NCI-H2107 (cell line): Measurements from ENCODE around the gene SBF1.
"Not testable (repeated sequence)": the region's sequence is repeated elsewhere in the genome, so short reads cannot be mapped to it uniquely, and the experiment has no call there.

Experiments
- DNase-seq: peaks from one replicate; lab custom pipeline; 2025; lab: John Stamatoyannopoulos, UW

The SBF1 gene

DNA sequence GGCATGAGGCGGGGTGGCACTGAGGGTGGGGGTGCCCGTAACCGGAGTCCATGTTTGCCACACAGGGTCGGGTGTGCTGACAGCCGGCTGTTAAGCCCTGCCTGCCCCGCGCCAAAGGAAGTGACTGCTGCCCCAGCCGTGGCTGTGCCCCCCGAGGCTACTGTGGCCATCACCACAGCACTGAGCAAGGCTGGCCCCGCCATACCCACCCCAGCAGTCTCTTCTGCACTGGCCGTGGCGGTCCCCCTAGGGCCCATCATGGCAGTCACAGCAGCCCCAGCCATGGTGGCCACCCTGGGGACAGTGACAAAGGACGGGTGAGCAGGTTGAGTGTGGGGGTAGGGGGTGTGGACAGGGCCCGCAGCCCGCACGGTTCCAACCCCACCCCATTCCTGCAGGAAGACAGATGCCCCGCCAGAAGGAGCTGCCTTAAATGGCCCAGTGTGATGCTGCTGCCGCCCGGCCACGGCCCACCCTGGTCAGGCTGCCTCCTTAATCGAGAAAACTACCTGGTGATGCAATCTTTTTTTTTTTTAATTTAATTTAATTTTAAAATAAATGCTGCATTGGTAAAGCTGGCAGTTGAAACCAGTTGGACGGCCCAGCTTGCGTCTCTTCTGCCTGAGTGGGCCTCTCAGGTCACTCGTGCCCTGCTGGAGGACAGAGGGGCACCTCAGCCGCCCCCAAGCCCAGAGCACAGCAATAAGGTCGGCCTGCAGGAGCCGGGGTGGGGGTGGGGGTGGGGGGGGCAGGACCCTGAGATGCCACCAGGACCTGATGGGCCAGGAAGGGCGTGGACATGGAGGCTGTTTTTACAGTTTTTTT, 30.8 kb downstream of the SBF1 start:
- no peak for DNase-seq

DNA sequence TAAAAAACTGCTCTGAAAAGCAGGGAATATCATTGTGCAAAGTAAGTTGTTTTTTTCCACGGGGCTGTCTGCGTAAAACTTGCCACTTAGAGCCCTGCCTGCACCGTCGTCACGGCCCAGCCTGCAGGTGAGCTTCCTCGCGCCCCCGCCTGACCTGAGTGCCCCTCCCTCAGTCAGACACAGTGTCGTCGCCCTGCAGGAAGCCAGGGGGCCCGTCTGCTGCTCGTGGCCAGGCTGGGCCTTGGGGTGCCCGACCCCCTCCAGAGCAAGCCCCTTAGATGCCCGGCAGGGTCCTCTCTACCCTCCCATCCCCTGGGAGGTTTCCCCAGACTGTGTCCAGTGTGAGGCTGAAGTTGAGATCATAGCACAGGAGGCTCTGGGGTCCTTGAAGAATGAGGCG, 31.6 kb downstream of the SBF1 start:
- no peak for DNase-seq

DNA sequence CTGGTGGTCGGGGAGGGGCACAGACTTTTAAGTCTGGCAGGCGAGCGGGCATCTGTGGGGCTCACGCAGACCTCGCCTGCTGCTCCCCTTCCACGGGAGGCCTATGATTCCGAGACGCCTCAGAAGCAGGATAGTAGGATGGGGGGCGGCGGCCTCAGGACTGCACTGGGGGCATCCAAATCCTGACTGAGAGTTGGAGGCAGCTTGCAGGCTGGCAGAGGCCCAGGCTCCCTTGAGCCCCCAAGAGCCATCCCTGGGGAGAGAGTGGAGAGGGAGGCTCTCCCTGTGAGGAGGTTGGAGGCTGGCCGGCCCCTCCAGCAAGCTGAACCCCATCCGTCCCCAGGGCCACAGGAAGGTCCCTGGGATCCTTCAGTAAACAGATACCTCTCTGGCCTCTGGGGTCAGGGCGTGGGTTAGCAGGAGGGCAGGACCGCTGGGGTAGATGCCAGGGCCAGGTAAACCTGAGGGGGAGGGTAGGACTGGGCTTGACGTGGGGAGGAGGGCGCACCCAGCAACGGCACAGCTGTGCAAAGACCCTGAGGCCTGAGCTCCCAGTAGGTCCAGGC, 33.3 kb downstream of the SBF1 start:
- no peak for DNase-seq

DNA sequence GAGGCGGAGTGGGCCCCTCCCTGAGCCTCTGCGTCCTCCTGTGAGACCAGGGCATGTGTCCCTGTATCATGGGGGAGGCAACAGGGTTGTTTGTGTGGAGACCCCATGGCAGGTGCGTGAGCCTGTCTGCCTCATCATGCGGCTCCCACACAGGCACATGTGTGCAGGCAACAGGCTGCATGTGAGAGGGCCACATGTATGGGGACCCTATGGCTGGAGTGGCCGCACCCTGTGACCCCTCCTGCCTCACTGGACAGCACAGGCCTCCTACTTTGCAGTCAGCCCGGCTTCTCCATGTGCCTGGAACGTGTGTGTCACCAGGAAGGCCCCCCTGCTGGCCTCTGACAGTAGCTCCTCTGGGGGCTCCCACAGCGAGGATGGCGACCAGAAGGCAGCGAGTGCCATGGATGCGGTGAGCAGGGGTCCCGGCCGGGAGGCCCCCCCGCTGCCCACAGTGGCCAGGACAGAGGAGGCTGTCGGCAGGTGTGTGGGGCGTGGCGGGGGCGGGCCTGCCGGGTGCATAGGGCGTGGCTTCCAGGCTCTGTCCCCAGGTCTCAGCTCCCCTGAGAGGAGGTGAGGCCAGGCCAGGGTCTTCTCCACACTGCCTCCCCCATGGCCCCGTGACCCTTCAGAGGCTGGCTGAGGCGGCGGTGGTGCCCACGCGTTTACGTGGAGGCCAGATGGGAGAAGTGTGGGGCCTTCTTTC, 34.1 kb downstream of the SBF1 start:
- no peak for DNase-seq

DNA sequence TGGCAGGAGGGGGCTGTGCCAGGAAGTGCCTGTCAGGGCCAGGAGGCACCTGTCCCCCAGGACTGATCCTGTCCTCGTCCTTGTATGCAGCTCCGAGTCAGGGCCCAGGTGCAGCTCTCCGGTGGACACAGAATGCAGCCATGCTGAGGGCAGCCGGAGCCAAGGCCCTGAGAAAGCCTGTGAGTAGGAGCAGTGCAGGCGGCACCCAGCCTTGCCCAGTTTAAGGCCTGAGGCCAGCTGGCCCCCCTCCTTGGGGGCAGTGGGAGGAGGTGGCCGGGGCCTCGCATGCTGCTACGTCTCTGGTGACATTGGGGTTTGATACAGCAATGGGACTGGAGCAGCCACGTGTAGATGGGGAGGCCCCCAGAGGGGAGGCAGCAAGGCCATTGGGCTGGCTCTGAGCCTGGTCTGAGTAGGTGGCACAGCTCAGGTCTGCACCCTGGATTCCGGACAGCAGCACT, 34.9 kb downstream of the SBF1 start:
- no peak for DNase-seq

DNA sequence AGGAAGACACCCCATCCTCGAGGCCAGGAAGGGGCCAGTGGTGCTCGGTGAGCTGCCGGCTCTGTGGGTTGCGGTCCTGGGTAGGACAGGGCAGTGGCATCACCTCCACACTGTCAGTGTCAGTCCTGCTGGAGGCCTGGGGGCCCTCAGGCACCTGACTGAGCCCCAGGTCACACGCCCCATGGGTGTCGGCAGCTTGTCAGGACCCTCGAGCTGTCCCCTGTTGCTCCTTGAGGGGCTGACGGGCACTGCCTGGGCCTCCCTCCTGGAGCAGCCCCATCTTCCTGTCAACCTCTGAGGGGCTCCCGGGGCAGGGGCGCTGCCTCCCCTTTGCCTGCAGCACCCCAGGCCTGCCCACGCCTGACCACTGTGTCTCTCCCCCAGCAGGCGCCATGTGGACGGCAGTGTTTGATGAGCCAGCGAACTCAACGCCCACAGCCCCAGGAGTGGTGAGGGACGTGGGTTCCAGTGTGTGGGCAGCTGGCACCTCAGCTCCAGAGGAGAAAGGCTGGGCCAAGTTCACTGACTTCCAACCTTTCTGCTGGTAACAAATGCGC, 35.4 kb downstream of the SBF1 start:
- DNase-seq: no peak

DNA sequence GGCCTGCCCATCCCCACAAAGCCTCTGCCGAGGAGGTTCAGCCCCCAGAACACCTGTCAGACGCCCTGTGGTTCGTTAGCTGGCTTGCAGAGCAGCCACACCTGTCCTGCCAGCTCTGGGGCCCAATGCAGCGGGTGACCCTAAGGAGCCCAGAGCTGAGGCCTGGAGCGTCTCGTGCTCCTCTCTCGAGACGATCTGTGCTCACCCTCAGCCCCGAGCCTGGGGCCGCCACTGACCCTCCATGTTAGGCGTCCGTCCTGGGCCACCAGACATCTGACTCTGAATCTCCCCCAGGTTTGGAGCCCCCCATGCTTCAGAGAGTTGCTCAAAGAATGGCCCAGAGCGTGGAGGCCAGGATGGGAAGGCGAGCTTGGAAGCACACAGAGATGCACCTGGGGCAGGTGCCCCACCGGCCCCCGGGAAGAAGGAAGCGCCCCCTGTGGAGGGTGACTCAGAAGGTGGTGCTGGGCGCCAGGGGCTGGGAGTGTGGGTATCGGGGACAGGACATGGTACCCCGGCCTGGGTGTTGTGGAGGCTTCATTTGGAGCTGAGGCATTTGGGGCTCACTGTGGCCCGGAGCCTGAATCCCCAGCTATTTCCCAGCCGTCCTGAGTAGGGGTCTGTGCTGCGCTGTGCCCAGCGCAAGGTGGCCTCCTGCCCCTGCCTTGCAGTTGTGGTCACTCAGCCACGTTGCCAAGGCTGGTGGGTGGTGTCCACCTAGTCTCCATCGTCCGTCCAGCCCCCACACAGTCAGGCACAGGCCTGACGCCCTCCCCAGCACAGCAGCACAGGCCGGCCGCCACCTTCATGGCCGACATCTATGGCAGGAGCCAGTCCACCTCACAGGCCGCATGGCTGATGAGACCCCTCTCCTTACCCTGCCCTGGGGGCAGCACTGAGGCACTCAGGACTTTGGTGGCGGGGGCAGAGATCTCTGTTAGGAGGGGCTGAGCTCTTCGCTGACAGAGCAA, 36.2 kb downstream of the SBF1 start:
- no peak for DNase-seq

DNA sequence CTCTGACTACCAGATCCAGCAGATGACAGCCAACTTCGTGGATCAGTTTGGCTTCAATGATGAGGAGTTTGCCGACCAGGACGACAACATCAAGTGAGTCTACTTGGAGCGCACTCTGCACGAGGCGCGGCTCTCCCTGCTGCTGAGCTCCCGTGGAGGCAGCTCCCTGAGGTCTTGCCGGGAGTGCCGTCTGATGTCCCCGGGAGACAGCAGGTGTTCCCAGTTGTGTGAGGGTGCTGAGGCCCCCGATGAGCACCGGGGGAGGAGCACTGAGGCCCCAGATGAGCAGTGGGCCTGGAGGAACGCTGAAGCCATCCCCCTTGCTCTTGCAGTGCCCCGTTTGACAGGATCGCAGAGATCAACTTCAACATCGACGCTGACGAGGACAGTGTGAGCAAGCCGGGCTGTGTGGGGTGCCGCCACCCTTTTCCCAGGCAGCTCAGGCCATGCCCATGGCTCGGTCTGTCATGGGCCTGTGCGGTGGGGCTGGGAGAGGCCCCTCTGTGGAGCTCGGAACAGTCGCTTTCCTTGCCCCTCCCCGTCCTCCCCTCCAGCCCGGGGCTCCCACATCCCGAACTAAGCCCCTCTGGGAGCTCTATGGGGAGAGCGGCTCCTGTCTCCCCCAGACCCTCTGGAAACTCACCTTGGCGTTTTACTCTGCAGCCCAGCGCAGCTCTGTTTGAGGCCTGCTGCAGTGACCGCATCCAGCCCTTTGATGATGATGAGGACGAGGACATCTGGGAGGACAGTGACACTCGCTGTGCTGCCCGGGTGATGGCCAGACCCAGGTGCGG, 37.1 kb downstream of the SBF1 start:
- DNase-seq: no peak

DNA sequence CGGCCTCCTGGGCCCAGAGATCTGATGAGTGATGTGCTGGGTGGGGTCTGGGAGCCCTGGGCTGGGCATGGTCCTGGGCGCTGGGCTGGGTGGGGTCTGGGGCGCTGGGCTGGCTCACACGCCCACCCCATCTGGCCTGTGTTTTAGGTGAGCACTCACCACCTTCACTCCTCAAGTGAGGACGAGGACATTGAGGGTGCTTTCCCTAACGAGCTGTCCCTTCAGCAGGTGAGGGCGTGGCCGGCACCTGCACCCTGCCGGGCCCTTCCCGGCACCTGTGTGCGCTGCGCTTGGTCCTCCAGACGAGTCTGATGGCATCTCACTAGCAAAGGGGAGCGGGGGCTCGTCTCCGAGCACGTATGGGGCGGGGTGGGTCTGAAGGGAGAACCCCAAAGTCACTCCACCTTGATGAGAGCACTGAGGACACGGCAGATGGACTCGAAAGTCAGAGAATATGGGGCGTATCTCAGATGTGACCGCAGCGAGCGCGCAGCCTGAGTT, 37.9 kb downstream of the SBF1 start:
- no peak for DNase-seq

DNA sequence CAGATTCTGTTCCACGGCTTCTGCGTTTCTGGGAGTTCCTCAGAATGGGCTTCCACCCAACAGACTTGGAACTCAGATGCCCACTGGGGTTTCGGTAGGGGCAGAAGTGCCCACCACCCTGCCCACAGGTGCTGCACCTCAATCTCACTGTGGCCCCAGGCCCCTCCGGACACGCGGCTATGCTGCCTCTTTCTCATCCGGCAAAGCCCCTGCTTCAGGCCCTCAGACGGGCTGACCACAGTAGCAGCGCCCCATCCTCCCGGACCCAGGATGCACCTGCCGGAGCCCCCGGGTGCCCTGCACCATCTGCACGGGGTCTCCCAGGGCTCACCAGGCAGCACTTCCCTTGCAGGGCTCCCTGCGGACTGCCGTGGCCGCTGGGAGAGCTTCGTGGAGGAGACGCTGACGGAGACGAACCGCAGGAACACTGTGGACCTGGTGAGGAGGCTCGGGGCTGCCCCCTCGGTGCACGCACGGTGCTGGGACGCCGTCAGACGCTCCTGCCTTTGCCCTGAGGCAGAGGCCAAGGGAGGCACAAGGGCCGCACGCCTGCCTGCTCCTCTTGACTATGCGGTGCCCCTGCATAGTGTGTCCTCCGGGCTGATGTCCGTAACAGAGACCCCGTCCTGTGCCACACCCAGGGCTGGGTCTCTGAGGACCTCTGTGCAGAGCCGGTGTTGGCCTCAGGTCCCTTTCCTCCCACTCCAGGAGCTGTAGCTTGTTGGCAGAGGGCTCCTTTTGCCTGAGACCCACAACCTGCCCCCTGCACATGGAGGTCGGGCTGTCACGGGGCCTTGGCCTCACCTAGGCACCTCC, 38.6 kb downstream of the SBF1 start:
- no peak for DNase-seq

DNA sequence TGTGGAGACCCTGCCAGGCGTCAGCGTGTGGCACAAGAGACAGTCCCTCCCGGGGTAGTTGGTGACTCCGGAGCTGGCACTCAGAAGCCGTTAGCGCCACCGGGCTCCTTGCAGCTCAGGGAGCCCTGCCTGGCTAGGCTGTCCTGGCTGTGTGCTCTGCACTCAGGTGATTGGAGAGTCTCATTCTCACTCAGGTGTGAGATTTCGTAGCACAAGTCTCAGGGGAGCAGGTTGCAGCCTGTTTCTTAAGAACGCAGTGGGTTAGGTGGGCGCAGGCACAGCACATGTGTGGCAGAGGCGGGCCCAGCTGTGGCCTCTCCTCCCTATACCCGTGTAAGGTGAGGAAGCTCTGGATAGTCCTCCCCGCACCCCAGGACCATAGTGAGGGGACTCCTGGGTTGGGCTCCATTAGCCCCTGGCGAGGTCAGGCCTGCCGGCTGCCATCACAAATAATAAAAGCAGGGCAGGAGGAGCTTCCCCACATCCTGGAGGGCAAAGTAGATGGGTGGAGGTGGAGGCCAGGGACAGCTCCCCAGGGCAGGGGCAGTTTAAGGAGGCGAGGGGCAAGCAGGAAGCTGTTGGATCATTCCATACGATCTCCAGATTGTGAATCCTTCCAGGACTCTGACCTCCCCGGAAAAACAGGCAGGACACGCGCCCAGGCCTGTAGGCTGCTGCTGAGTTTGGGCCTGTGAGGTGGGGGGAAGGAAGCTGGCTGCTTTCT, 39.4 kb downstream of the SBF1 start:
- no peak for DNase-seq

DNA sequence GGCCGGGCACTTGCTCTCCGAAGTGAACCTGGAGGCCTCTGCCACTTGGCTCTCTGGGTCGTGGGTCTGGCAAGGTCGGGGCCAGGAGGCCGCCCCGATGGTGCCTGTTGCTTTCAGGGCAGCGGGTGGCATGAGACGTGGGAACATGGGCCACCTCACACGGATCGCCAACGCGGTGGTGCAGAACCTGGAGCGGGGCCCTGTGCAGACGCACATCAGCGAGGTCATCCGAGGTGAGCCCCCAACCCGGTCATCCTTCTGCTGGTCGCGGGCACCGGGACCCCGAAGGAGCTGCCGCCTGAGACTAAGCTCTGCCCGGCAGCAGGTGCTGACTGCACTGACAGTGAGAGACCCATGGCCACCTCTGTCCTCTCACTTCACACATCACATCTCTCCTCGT, 40.0 kb downstream of the SBF1 start:
- DNase-seq: no peak

DNA sequence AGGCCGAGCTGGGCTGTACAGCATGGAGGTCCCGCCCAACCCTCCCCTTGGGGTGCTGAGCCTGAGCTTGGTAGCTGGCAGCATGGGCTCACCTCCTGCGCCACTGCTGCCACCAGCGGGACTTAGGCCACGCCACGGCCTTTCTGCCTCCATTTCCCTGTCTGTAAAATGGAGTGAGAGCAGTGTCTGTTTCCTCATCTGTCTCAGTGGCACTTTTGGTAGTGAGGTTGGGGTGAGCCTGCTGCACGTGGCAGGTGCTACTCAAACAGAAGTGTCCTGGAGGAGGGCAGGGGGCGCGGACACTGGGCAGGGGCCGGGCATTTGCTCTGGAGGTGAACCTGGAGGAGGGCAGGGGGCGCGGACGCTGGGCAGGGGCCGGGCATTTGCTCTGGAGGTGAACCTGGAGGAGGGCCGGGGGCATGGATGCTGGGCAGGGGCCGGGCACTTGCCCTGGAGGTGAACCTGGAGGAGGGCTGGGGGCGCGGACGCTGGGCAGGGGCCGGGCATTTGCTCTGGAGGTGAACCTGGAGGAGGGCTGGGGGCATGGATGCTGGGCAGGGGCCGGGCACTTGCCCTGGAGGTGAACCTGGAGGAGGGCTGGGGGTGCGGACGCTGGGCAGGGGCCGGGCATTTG, 41.8 kb downstream of the SBF1 start:
- not testable (repeated sequence) for DNase-seq

DNA sequence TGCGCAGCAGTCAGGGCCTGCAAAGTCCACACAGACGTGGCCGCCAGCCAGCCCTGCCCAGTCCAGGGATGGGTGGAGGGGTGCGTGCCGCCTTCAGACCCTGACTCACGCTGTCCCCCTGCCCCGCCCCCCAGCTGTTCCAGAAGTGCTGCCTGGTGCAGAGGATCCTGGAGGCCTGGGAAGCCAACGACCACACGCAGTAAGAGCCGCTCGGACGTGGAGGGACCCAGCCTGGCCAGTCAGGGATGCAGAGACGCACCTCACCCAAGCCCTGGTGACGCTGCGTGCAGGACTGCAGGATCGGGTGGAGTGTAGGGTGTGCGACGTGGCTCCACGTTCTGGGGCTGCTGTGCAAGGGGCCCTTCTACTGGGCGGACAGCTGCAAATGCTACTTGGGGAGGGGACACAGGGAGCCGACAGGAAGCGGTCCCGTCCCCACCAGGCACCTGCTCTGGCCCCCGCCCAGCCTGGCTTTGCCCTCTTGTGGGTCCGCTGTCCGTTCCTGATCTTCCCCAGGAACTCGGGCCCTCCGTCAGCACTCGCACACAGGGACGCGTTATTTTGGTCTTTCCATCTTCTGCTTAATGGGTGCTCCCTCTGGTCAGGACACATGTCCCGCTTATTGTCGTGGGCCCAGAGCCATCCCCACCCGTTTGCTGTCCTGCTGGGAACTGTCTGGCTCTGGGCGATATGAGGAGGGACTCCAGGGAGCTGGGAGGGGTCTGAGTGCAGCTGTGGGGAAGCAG, 42.5 kb downstream of the SBF1 start:
- no peak for DNase-seq

DNA sequence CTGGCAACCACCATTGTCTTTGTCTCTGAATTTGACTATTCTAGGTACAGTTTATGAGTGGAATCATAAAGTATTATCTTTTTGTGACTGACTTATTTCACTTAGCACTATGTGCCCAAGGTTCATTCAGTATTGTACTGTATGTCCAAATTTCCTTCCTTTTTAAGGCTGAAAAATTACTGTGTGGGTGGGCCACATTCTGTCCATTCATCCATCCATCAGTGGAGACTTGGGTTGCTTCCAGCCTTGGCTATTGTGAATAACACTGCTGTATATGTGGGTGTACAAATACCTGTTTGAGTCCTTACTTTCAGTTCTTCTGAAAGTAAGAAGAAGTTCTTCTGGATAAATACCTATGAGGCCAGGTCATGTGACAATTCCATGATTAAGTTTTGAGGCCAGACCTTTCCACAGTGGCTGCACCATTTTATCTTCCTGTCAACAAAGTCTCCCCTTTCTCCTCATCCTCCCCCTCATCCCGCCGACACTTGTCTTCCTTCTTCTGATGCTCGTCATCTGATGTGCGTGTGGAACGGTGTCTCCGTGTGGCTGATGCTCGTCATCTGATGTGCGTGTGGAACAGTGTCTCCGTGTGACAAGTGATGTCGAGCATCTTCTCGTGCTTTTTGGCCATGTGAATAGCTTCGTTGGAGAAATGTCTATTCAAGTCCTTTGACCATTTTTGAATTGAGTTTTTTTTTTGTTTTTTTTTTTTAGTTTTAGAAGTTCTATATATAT, 49.5 kb downstream of the SBF1 start:
- no peak for DNase-seq

DNA sequence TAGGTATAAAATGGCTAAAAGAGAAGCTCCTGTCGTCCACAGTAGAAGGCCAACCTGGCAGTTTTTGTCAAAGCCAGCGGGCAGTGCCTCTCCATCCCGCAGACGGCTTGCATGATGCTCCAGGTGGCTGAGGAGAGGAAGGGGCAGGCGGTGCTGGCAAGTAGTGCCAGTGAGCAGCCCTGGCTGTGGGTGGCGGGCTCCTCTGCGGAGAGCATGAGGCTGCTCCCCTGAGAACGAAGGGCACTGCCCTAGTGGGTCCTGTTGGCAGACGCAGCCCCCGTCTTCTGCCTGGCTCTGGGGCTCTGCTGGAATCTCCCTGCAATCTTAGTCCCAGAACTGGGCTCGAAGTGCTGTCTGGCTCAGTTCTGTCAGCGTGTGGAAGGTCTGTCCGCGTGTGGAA, 50.9 kb downstream of the SBF1 start:
- no peak for DNase-seq
